ENCODE results near the gene HSD11B1L. TPM values are rescaled to one million over a fixed set of nuclear protein-coding genes. Genes with fewer than 3 reads are reported as not detected.

The HSD11B1L gene
- total RNA-seq, 1 experiment from 2014 or later: 10.9 TPM

DNA sequence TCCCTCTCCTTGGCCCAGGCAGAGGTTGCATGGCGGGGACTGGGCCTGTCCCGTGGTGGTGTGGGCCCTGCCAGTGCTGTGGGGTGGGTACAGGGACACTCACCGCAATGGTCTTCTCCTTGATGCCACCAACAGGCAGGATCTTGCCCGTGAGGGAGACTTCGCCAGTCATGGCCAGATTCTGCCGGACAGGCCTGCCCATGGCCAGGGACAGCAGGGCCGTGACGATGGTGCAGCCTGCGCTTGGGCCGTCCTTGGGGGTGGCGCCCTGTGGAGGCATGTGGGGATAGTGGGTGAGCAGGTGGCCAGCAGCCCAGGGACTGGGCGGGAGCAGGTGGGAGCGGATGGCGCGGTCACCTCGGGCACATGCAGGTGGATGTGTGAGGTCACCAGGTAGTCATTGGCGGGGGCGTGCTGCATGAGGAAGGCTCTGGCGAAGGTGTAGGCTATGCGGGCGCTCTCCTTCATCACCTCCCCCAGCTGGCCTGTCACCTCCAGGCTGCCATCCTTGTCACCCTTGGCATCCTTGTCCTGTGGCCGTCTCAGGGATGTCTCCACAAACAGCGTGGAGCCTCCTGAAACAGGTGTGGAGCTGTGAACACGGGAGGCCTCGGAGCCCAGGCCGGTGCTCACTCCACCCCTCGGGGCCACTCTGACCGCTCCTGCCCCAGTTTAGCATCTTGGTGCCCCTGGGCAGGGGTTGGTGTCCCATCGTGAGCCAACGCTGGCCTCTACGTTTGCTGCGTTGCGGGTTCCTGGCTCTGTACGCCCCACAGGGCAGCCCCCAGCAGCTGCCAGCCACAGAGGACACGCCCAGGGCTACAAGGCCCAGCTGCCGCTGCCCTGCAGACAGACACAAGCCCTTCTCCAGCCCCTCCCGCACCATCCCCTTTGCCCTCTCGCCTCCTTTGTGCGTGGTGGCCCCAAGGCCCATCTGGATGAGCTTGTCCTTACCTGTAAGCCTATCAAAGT is 12.7 kb downstream of the HSD11B1L start:
- ChIA-PET POLR2A (ENCODE audit: unreplicated experiment) (no interaction called here), CTCF (no interaction called here)
- BruUV-seq (replicated peaks): no TSS peak
- no peaks in the 10 kb centered on the region for H3K27me3 ChIP-seq (ENCODE audit: low read length)
- H3K9me3 ChIP-seq (ENCODE audit: low read length): no peaks in the 10 kb centered on the region
- TF ChIP-seq EZH2phosphoT487 (IDR thresholded peaks at IDR 0.05; ENCODE audit: borderline replicate concordance, low read length): no peak
- TF ChIP-seq, protein P1, sequence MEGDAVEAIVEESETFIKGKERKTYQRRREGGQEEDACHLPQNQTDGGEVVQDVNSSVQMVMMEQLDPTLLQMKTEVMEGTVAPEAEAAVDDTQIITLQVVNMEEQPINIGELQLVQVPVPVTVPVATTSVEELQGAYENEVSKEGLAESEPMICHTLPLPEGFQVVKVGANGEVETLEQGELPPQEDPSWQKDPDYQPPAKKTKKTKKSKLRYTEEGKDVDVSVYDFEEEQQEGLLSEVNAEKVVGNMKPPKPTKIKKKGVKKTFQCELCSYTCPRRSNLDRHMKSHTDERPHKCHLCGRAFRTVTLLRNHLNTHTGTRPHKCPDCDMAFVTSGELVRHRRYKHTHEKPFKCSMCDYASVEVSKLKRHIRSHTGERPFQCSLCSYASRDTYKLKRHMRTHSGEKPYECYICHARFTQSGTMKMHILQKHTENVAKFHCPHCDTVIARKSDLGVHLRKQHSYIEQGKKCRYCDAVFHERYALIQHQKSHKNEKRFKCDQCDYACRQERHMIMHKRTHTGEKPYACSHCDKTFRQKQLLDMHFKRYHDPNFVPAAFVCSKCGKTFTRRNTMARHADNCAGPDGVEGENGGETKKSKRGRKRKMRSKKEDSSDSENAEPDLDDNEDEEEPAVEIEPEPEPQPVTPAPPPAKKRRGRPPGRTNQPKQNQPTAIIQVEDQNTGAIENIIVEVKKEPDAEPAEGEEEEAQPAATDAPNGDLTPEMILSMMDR (conservative IDR thresholded peaks at IDR 0.05; ENCODE audit: low read depth, low read length): no peak
- H3K9me2 ChIP-seq (replicated peaks; ENCODE audit: low read length): no peaks in the 10 kb centered on the region
- ATAC-seq: no peak
- H2AFZ ChIP-seq (ENCODE audit: low read length): no peak overlapping the region
- peaks cover 57% of the 10 kb centered on the region for H3K36me3 ChIP-seq (ENCODE audit: low read depth, low read length)
- no peak overlapping the region for H3K4me2 ChIP-seq (ENCODE audit: low read length)
- peaks cover 7% of the 10 kb centered on the region for H3K4me1 ChIP-seq (ENCODE audit: insufficient read depth, low read length)
- no peak overlapping the region for H3K27ac ChIP-seq (ENCODE audit: low read length)
- peaks cover 59% of the 10 kb centered on the region for H4K20me1 ChIP-seq (ENCODE audit: low read length)
- DNase-seq: no peak
- peaks cover 14% of the 10 kb centered on the region for H3F3A ChIP-seq (ENCODE audit: low read length, unreplicated experiment)
- peaks cover 53% of the 10 kb centered on the region for H3K79me2 ChIP-seq (ENCODE audit: low read length)
- intact Hi-C loops (cut with micrococcal nuclease): no loop called here
- H3K9ac ChIP-seq (ENCODE audit: low read length): no peak overlapping the region
- no peak overlapping the region for H3K4me3 ChIP-seq (ENCODE audit: low read length)

DNA sequence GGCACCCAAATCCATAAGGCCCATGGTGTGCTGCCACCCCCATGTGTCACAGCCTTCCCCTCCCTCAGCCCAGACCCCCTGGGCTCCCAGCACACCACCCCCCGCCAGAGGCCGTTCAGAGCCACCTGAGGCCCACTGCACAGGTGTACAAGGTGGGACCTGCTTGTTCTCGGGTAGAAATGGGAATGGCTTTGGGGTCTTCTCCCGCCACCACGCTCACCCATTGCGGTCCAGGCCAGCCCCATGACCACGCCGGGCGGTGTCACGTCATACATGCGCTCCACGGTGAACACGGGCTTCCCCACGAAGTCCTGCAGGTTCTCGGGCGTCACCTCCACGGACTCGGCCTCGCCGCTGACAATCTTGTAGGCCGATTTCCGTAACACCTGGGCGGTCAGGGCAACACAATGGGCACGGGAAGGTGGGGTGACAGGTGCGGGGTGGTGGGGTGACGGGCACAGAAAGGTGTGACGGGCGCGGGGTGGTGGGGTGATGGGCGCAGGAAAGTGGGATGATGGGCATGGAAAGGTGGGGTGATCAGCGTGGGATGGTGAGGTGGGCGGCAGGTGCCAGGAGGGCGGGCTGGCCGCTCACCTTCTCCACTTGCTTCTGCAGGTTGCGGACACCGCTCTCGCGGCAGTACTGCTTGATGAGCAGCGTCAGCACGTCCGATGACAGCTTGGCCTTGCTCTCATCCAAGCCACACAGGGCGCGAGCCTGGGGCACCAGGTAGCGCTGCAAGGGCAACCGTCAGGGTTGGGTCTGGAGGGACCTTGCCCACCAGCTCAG is 13.5 kb downstream of the HSD11B1L start:
- ChIA-PET POLR2A (ENCODE audit: unreplicated experiment) (no interaction called here), CTCF (no interaction called here)
- Histone ChIP-seq H3K4me3 (ENCODE audit: low read length) (no peak overlapping the region), H3F3A (ENCODE audit: low read length, unreplicated experiment) (peaks cover 14% of the 10 kb centered on the region), H4K20me1 (ENCODE audit: low read length) (peaks cover 59% of the 10 kb centered on the region), H3K79me2 (ENCODE audit: low read length) (peaks cover 53% of the 10 kb centered on the region), H3K27me3 (ENCODE audit: low read length) (no peaks in the 10 kb centered on the region), H3K9ac (ENCODE audit: low read length) (no peak overlapping the region), H3K27ac (ENCODE audit: low read length) (no peak overlapping the region), H3K4me2 (ENCODE audit: low read length) (no peak overlapping the region), H3K9me3 (ENCODE audit: low read length) (no peaks in the 10 kb centered on the region), H3K36me3 (ENCODE audit: low read depth, low read length) (peaks cover 66% of the 10 kb centered on the region), H2AFZ (ENCODE audit: low read length) (no peak overlapping the region), H3K4me1 (ENCODE audit: insufficient read depth, low read length) (peaks cover 7% of the 10 kb centered on the region), H3K9me2 (replicated peaks; ENCODE audit: low read length) (no peaks in the 10 kb centered on the region)
- intact Hi-C loops (cut with micrococcal nuclease): no loop called here
- no peak for TF ChIP-seq EZH2 (IDR thresholded peaks at IDR 0.05; ENCODE audit: low read length, unreplicated experiment)
- TF ChIP-seq, protein P1 (conservative IDR thresholded peaks at IDR 0.05; ENCODE audit: low read depth, low read length): no peak
- TF ChIP-seq EZH2phosphoT487 (IDR thresholded peaks at IDR 0.05; ENCODE audit: borderline replicate concordance, low read length): no peak
- ATAC-seq (no peak), DNase-seq (no peak)
- BruUV-seq (replicated peaks): no TSS peak
